Astrocyte of the cerebellum (primary cell): ENCODE data around the gene RBM43.

Experiments used
- DNase-seq: peaks from one replicate; pipeline ENCODE4 v3.0.0-alpha.2; 2011; ENCODE audit warnings: low read depth
- H3K4me3 ChIP-seq: 2 replicates; pipeline ENCODE4 v1.5.1; 2011; ENCODE audit warnings: mild to moderate bottlenecking, low read depth, low read length, moderate library complexity
- CTCF ChIP-seq: IDR thresholded peaks from 2 replicates; pipeline ENCODE4 v1.5.1; 2012; ENCODE audit warnings: low read length, low read depth, moderate library complexity, mild to moderate bottlenecking; ENCODE audit errors: missing control alignments
- in situ Hi-C: cut with HindIII; loops from 2 replicates; pipeline ENCODE4 v1.10.0; 2017; ENCODE audit warnings: low sequenced_read_pairs

RBM43 gene

GRCh38 chr2:151246152-151246551 lies 15.5 kb downstream of the RBM43 start:
- H3K4me3 ChIP-seq = no peak overlapping the region
- no peak for DNase-seq
- TF ChIP-seq CTCF = no peak
- in situ Hi-C loops = no loop called here

- DNase-seq = no peak
- no peak for TF ChIP-seq CTCF
- no peak overlapping the region for H3K4me3 ChIP-seq
- in situ Hi-C loops = no loop called here
Observed at GRCh38 chr2:151243468-151243867, 18.2 kb downstream of the RBM43 start.

GRCh38 chr2:151241224-151241623 lies 20.4 kb downstream of the RBM43 start:
- in situ Hi-C loops = no loop called here
- no peak overlapping the region for H3K4me3 ChIP-seq
- TF ChIP-seq CTCF = no peak
- no peak for DNase-seq

- in situ Hi-C loops = no loop called here
- no peak for TF ChIP-seq CTCF
- DNase-seq = no peak
- H3K4me3 ChIP-seq = no peak overlapping the region
Observed at GRCh38 chr2:151240433-151240832, 21.2 kb downstream of the RBM43 start.

GRCh38 chr2:151239624-151240023 lies 22.0 kb downstream of the RBM43 start:
- no peak for DNase-seq
- no peak overlapping the region for H3K4me3 ChIP-seq
- no peak for TF ChIP-seq CTCF
- in situ Hi-C loops = no loop called here

GRCh38 chr2:151238527-151239487 lies 22.9 kb downstream of the RBM43 start:
- no peak overlapping the region for H3K4me3 ChIP-seq
- in situ Hi-C loops = no loop called here
- peak; percentile 71 for DNase-seq
- peak; percentile 72 for TF ChIP-seq CTCF
